Measurements from ENCODE around the gene UBL7. TPM values are rescaled to one million over a fixed set of nuclear protein-coding genes. Genes with fewer than 3 reads are reported as not detected.

Gene UBL7
- total and polyA plus RNA-seq, 2 experiments from 2014 or later = 39.2 to 60.2 TPM

- DNase-seq (ENCODE audit: low spot score) = no peak
- WGBS (ENCODE audit: low lambda C conversion rate, missing lambda C conversion rate) = 75% methylated on average over 5 of the region's 5 CpGs
- H2AFZ ChIP-seq = no peak overlapping the region
- H4K20me1 ChIP-seq (ENCODE audit: insufficient read depth, poor library complexity, severe bottlenecking) = no peaks in the 10 kb centered on the region
- TF ChIP-seq CTCF (IDR thresholded peaks at IDR 0.05; ENCODE audit: poor library complexity) (no peak), EZH2phosphoT487 (IDR thresholded peaks at IDR 0.05; ENCODE audit: low read depth, severe bottlenecking, unreplicated experiment) (no peak), EZH2 (IDR thresholded peaks at IDR 0.05; ENCODE audit: borderline replicate concordance) (no peak)
- H3K9me3 ChIP-seq (ENCODE audit: low read depth) = no peaks in the 10 kb centered on the region
- no peaks in the 10 kb centered on the region for H3K9me2 ChIP-seq (replicated peaks; ENCODE audit: insufficient read depth)
- no peaks in the 10 kb centered on the region for H3K27me3 ChIP-seq
- H3K4me3 ChIP-seq = no peak overlapping the region
- no peak overlapping the region for H3K27ac ChIP-seq
- H3K36me3 ChIP-seq (replicated peaks; ENCODE audit: insufficient read depth, low read depth) = no peaks in the 10 kb centered on the region
- no peaks in the 10 kb centered on the region for H3K79me2 ChIP-seq
- peaks cover under 1% of the 10 kb centered on the region for H3K4me1 ChIP-seq (ENCODE audit: insufficient read depth)
- H3K4me2 ChIP-seq = no peak overlapping the region
Measured at GRCh38 chr15:74402337-74402841, 58.6 kb downstream of the UBL7 start.

- Histone ChIP-seq H3K9me3 (ENCODE audit: low read depth) (no peaks in the 10 kb centered on the region), H3K27me3 (no peaks in the 10 kb centered on the region), H4K20me1 (ENCODE audit: insufficient read depth, poor library complexity, severe bottlenecking) (no peaks in the 10 kb centered on the region), H3K4me3 (no peak overlapping the region), H3K4me2 (no peak overlapping the region), H2AFZ (no peak overlapping the region), H3K27ac (no peak overlapping the region), H3K4me1 (ENCODE audit: insufficient read depth) (peaks cover 13% of the 10 kb centered on the region), H3K36me3 (replicated peaks; ENCODE audit: insufficient read depth, low read depth) (no peaks in the 10 kb centered on the region), H3K9me2 (replicated peaks; ENCODE audit: insufficient read depth) (no peaks in the 10 kb centered on the region), H3K79me2 (no peaks in the 10 kb centered on the region)
- 68% methylated on average over 11 of the region's 11 CpGs for WGBS (ENCODE audit: low lambda C conversion rate, missing lambda C conversion rate)
- no peak for TF ChIP-seq CTCF (IDR thresholded peaks at IDR 0.05; ENCODE audit: poor library complexity)
- TF ChIP-seq EZH2 (IDR thresholded peaks at IDR 0.05; ENCODE audit: borderline replicate concordance) = no peak
- TF ChIP-seq EZH2phosphoT487 (IDR thresholded peaks at IDR 0.05; ENCODE audit: low read depth, severe bottlenecking, unreplicated experiment) = no peak
- DNase-seq (ENCODE audit: low spot score) = no peak
Measured at GRCh38 chr15:74400915-74401757, 59.8 kb downstream of the UBL7 start.

GRCh38 chr15:74400313-74400860 is 60.6 kb downstream of the UBL7 start:
- 92% methylated on average over 9 of the region's 10 CpGs for WGBS (ENCODE audit: low lambda C conversion rate, missing lambda C conversion rate)
- Histone ChIP-seq H3K36me3 (replicated peaks; ENCODE audit: insufficient read depth, low read depth) (no peaks in the 10 kb centered on the region), H3K27ac (no peak overlapping the region), H4K20me1 (ENCODE audit: insufficient read depth, poor library complexity, severe bottlenecking) (no peaks in the 10 kb centered on the region), H3K4me3 (no peak overlapping the region), H3K9me3 (ENCODE audit: low read depth) (no peaks in the 10 kb centered on the region), H3K9me2 (replicated peaks; ENCODE audit: insufficient read depth) (no peaks in the 10 kb centered on the region), H2AFZ (no peak overlapping the region), H3K79me2 (no peaks in the 10 kb centered on the region), H3K4me1 (ENCODE audit: insufficient read depth) (peaks cover 20% of the 10 kb centered on the region), H3K4me2 (no peak overlapping the region), H3K27me3 (no peaks in the 10 kb centered on the region)
- no peak for TF ChIP-seq EZH2phosphoT487 (IDR thresholded peaks at IDR 0.05; ENCODE audit: low read depth, severe bottlenecking, unreplicated experiment)
- TF ChIP-seq EZH2 (IDR thresholded peaks at IDR 0.05; ENCODE audit: borderline replicate concordance) = no peak
- no peak for TF ChIP-seq CTCF (IDR thresholded peaks at IDR 0.05; ENCODE audit: poor library complexity)
- no peak for DNase-seq (ENCODE audit: low spot score)
